ENCODE data around the gene FAM83F.

GRCh38 chr22:40002935-40003715, 8.4 kb downstream of the FAM83F start:
- TF ChIP-seq CBFB (IDR thresholded peaks at IDR 0.05; ENCODE audit: low read depth) (no peak), POLR2AphosphoS5 (IDR thresholded peaks at IDR 0.05; ENCODE audit: low read length) (no peak), CREB1 (IDR thresholded peaks at IDR 0.05; ENCODE audit: low read depth) (no peak), POLR2A (IDR thresholded peaks at IDR 0.05; ENCODE audit: low read depth, low read length) (no peak), EZH2 (IDR thresholded peaks at IDR 0.05; ENCODE audit: borderline replicate concordance, control insufficient read depth, low read depth, low read length) (no peak), CTCF (IDR thresholded peaks at IDR 0.05 in 2 of 3, conservative IDR thresholded peaks at IDR 0.05 in 1 of 3; ENCODE audit: control insufficient read depth in 2 of 3, extremely low read depth in 1 of 3, insufficient read depth in 1 of 3, low read depth in 3 of 3, low read length in 3 of 3) (no peak), EP300 (IDR thresholded peaks at IDR 0.05; ENCODE audit: borderline replicate concordance in 1 of 2, control insufficient read depth in 1 of 2, low read depth in 2 of 2, low read length in 2 of 2) (no peak), ZNF217 (IDR thresholded peaks at IDR 0.05) (no peak), TCF7 (IDR thresholded peaks at IDR 0.05; ENCODE audit: borderline replicate concordance) (no peak), NFXL1 (IDR thresholded peaks at IDR 0.05; ENCODE audit: borderline replicate concordance) (no peak), MTA3 (IDR thresholded peaks at IDR 0.05; ENCODE audit: borderline replicate concordance, low read length) (no peak), E2F4 (IDR thresholded peaks at IDR 0.05; ENCODE audit: low read depth, low read length) (no peak)
- TF ChIP-seq, protein P1, sequence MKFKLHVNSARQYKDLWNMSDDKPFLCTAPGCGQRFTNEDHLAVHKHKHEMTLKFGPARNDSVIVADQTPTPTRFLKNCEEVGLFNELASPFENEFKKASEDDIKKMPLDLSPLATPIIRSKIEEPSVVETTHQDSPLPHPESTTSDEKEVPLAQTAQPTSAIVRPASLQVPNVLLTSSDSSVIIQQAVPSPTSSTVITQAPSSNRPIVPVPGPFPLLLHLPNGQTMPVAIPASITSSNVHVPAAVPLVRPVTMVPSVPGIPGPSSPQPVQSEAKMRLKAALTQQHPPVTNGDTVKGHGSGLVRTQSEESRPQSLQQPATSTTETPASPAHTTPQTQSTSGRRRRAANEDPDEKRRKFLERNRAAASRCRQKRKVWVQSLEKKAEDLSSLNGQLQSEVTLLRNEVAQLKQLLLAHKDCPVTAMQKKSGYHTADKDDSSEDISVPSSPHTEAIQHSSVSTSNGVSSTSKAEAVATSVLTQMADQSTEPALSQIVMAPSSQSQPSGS (IDR thresholded peaks at IDR 0.05; ENCODE audit: low read length), result no peak

Data from GM12878 (cell line).